ENCODE measurements around the gene LPIN1. TPM values are rescaled to one million over a fixed set of nuclear protein-coding genes. Genes with fewer than 3 reads are reported as not detected.

Gene LPIN1
- polyA plus RNA-seq, 2 of the 4 experiments (the other 2 are of a cell fraction) = 19.2 to 27.5 TPM

DNA sequence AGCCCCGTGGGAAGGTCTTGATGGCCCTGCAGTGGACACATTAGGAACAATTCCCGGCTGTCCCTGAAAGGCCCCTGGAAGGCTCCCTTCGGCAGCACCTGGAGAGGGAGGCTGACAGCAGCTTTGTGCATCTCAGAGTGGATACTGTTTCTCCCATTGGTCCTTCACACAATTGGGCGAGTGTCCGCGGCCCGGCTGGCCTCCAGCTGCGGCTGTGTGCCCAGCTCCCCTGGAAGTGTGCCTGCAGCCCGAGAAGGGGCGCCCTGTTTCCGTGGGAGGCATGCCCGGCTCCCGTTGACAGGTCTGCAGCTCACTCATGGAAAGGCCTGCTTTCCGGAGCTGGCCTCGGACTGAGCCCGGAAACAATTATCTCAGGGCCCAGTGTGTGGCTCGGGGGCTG lies 103.7 kb downstream of the LPIN1 start:
- no peak overlapping the region for H3K4me3 ChIP-seq
- 38% methylated on average over 11 of the region's 17 CpGs for WGBS (ENCODE audit: missing lambda C conversion rate)
- DNase-seq (ENCODE audit: low read depth in 1 of 2, low spot score in 1 of 2) (no peak), ATAC-seq (no peak), FAIRE-seq (no peak)
- H3K27ac ChIP-seq = no peak overlapping the region
- ChIA-PET CTCF (interaction anchor here (1.2 to 2.1 kb wide), 4 partner anchors 9 to 866 kb away, joined by 3 to 5 read pairs (median 4); no protein-coding TSS in a partner anchor), POLR2A (no interaction called here)
- TF ChIP-seq EP300 (IDR thresholded peaks at IDR 0.05) = no peak
- H3K4me1 ChIP-seq = no peaks in the 10 kb centered on the region
- H3K9me3 ChIP-seq = peaks cover 26% of the 10 kb centered on the region
- H3K4me2 ChIP-seq = no peak overlapping the region

DNA sequence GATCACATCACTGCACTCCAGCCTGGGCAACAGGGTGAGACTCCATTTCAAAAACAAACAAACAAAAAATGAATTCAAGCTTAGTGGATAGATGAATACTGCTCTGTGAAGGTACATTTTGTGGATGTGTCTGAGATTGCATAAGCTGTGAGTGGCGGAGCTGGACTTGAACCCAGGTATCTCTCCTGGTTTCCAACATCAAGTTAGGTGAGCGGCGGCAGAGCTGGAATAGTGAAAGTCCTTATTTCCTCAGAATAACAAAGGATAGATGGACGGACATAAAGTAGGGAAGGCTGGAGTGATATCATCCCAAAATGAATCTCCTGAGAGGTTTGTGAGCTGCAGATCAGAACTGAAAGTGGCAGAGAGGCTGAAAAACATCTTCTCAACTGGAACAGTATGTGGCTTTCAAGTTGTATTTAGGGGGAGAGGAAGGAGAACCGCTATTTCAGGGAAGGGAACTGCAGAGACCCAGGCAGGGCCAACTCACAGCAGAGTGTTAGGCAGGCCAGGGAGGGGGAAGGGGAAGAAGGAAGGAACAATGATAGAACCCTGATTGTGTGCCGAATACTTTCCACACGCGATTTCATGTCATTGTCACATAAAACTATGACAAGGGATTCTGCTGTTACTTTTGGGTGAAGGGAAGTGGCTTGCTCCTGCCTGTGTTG lies 106.2 kb downstream of the LPIN1 start:
- H3K4me2 ChIP-seq = no peak overlapping the region
- H3K4me3 ChIP-seq = no peak overlapping the region
- no peak for DNase-seq (ENCODE audit: low read depth in 1 of 2, low spot score in 1 of 2)
- no peak for TF ChIP-seq NR3C1 (IDR thresholded peaks at IDR 0.05)
- no peak for TF ChIP-seq KDM1A (IDR thresholded peaks at IDR 0.05; ENCODE audit: low read depth)
- TF ChIP-seq HOXB13 (CRISPR knock-in tag; IDR thresholded peaks at IDR 0.05; ENCODE audit: low read depth) = no peak
- TF ChIP-seq CBX2 (IDR thresholded peaks at IDR 0.05; ENCODE audit: borderline replicate concordance, low read depth) = no peak
- TF ChIP-seq EHF (CRISPR knock-in tag; IDR thresholded peaks at IDR 0.05) = no peak
- no peak for TF ChIP-seq GATA3 (IDR thresholded peaks at IDR 0.05; ENCODE audit: borderline replicate concordance)
- TF ChIP-seq ESRRA (IDR thresholded peaks at IDR 0.05; ENCODE audit: borderline replicate concordance, low read length) = no peak
- TF ChIP-seq NFE2L2 (conservative IDR thresholded peaks at IDR 0.05; ENCODE audit: low read length) = no peak
- no peak for TF ChIP-seq PHF8 (IDR thresholded peaks at IDR 0.05; ENCODE audit: borderline replicate concordance, low read depth)
- no peak for TF ChIP-seq ZFP36 (IDR thresholded peaks at IDR 0.05; ENCODE audit: borderline replicate concordance, partially characterized antibody)
- TF ChIP-seq POLR2AphosphoS2 (conservative IDR thresholded peaks at IDR 0.05; ENCODE audit: low read length) = no peak
- no peak for FAIRE-seq
- no peaks in the 10 kb centered on the region for H3K4me1 ChIP-seq
- ChIA-PET POLR2A (no interaction called here), CTCF (interaction anchor here (1.0 to 1.9 kb wide), 3 partner anchors 11 to 864 kb away, joined by 4 to 6 read pairs (median 5); partner anchors contain the start of gene TRIB2)
- 56% methylated on average over 8 of the region's 8 CpGs for WGBS (ENCODE audit: missing lambda C conversion rate)
- ATAC-seq = no peak
- H3K27ac ChIP-seq = no peak overlapping the region
- peaks cover 10% of the 10 kb centered on the region; the same call in 2 of the 3 replicates for H3K9me3 ChIP-seq

DNA sequence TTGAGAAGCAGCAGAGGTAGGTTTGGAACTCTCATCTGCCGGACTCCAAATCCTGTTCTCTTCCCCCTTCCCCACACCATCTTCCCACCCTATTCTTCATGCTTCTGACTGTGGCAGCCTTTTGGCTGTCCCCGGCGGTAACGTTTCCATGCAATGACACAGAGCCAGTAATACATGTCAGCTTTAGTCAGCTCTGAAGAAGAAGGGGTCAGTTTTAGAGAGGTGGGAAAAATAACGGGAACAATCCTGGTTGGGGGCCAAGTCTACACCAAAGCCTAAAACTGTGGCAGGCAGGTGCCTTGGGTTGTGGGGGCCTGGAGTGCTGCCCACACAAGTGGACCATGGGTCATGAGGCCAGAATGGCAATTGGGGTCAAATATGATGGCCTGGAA lies 106.8 kb downstream of the LPIN1 start:
- Histone ChIP-seq H3K4me3 (no peak overlapping the region), H3K4me1 (no peaks in the 10 kb centered on the region), H3K27ac (no peak overlapping the region), H3K4me2 (no peak overlapping the region), H3K9me3 (peaks cover 8% of the 10 kb centered on the region; the same call in 2 of the 3 replicates)
- POLR2A ChIA-PET = no interaction called here
- ATAC-seq (no peak), FAIRE-seq (no peak), DNase-seq (ENCODE audit: low read depth in 1 of 2, low spot score in 1 of 2) (no peak)
- WGBS (ENCODE audit: missing lambda C conversion rate) = 40% methylated on average over 5 of the region's 5 CpGs
- CTCF ChIA-PET = interaction anchor here (1.0 to 1.9 kb wide), 2 partner anchors 11 to 863 kb away, joined by 4 to 6 read pairs; partner anchors contain the start of gene TRIB2
- TF ChIP-seq HOXA7 (CRISPR knock-in tag; IDR thresholded peaks at IDR 0.05) (no peak), POLR2A (IDR thresholded peaks at IDR 0.05; ENCODE audit: low read length) (no peak), MAFK (IDR thresholded peaks at IDR 0.05; ENCODE audit: partially characterized antibody) (no peak), HOXB5 (CRISPR knock-in tag; IDR thresholded peaks at IDR 0.05) (no peak), SMC3 (IDR thresholded peaks at IDR 0.05) (no peak), EHF (CRISPR knock-in tag; IDR thresholded peaks at IDR 0.05) (no peak), KDM5A (IDR thresholded peaks at IDR 0.05) (no peak), CHD2 (IDR thresholded peaks at IDR 0.05; ENCODE audit: low read length, partially characterized antibody) (no peak), GATA3 (IDR thresholded peaks at IDR 0.05; ENCODE audit: borderline replicate concordance) (no peak), SREBF2 (IDR thresholded peaks at IDR 0.05) (no peak), MYC (IDR thresholded peaks at IDR 0.05; ENCODE audit: borderline replicate concordance, low read length) (no peak), HDAC2 (IDR thresholded peaks at IDR 0.05) (no peak), PHF8 (IDR thresholded peaks at IDR 0.05; ENCODE audit: borderline replicate concordance, low read depth) (no peak), ZSCAN20 (CRISPR knock-in tag; IDR thresholded peaks at IDR 0.05) (no peak), MAZ (IDR thresholded peaks at IDR 0.05; ENCODE audit: borderline replicate concordance, low read depth, low read length) (no peak), RARB (CRISPR knock-in tag; IDR thresholded peaks at IDR 0.05) (no peak)
- TF ChIP-seq, protein P1, sequence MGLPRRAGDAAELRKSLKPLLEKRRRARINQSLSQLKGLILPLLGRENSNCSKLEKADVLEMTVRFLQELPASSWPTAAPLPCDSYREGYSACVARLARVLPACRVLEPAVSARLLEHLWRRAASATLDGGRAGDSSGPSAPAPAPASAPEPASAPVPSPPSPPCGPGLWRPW (IDR thresholded peaks at IDR 0.05) = no peak
- TF ChIP-seq, protein P2, sequence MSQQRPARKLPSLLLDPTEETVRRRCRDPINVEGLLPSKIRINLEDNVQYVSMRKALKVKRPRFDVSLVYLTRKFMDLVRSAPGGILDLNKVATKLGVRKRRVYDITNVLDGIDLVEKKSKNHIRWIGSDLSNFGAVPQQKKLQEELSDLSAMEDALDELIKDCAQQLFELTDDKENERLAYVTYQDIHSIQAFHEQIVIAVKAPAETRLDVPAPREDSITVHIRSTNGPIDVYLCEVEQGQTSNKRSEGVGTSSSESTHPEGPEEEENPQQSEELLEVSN (IDR thresholded peaks at IDR 0.05; ENCODE audit: borderline replicate concordance, low read depth) = no peak

Measured in A549 (cell line).